WTC11 (cell line): Measurements from ENCODE around the gene TAF7. TPM values are rescaled to one million over a fixed set of nuclear protein-coding genes. Genes with fewer than 3 reads are reported as not detected.

Source experiments
- ATAC-seq: fragments of 200-7000 bp; cut with Tn5 transposase; 2 replicates; pipeline ENCODE4 v1.10.0; 2021; ENCODE audit warnings: mild to moderate bottlenecking, moderate library complexity
- CTCF ChIA-PET: fragments of 300-600 bp; sonication (Branson Sonifier 250); formaldehyde crosslinking; loops from one replicate; lab custom pipeline; 2021; ENCODE audit warnings: antibody characterized with exemption; lab: Charles Lee
- POLR2A ChIA-PET: fragments of 350-600 bp; sonication (Branson Sonifier 250); formaldehyde crosslinking; loops from one replicate; lab custom pipeline; 2021; ENCODE audit warnings: antibody characterized with exemption; lab: Charles Lee
- DNase-seq: peaks from one replicate; pipeline ENCODE4 v3.0.0; 2021; ENCODE audit warnings: low spot score
- H3K27ac Mint-ChIP-seq: 2 replicates; pipeline ENCODE4 v1.8.0; 2021; ENCODE audit warnings: mixed read lengths
- H3K27me3 Mint-ChIP-seq: 2 replicates; pipeline ENCODE4 v1.8.0; 2021; ENCODE audit warnings: low read depth, mild to moderate bottlenecking, moderate library complexity, mixed read lengths
- H3K36me3 Mint-ChIP-seq: 2 replicates; pipeline ENCODE4 v1.8.0; 2021; ENCODE audit warnings: mixed read lengths
- H3K4me1 Mint-ChIP-seq: 2 replicates; pipeline ENCODE4 v1.8.0; 2022; ENCODE audit warnings: mixed read lengths
- H3K4me3 Mint-ChIP-seq: 2 replicates; pipeline ENCODE4 v1.8.0; 2021; ENCODE audit warnings: mild to moderate bottlenecking, moderate library complexity, mixed read lengths
- H3K9me3 Mint-ChIP-seq: 2 replicates; pipeline ENCODE4 v1.8.0; 2021; ENCODE audit warnings: mixed read lengths
- CREB1 ChIP-seq: sonication (generic); formaldehyde crosslinking; IDR thresholded peaks from 2 replicates; pipeline ENCODE4 v1.8.0; 2023; ENCODE audit warnings: mild to moderate bottlenecking, missing genetic modification reagents
- ETV6 ChIP-seq: sonication (generic); formaldehyde crosslinking; IDR thresholded peaks from 2 replicates; pipeline ENCODE4 v1.8.1; 2022; ENCODE audit warnings: mild to moderate bottlenecking, missing genetic modification reagents
- IRF2 ChIP-seq: sonication (generic); formaldehyde crosslinking; IDR thresholded peaks from 2 replicates; pipeline ENCODE4 v1.8.0; 2022; ENCODE audit warnings: low read depth, missing genetic modification reagents, borderline replicate concordance
- KAT7 ChIP-seq: sonication (generic); formaldehyde crosslinking; IDR thresholded peaks from 2 replicates; pipeline ENCODE4 v1.8.1; 2023; ENCODE audit warnings: missing genetic modification reagents, mild to moderate bottlenecking, borderline replicate concordance
- MYBL2 ChIP-seq: sonication (generic); formaldehyde crosslinking; IDR thresholded peaks from 2 replicates; pipeline ENCODE4 v1.8.1; 2023; ENCODE audit warnings: mild to moderate bottlenecking, moderate library complexity, missing genetic modification reagents
- NFATC4 ChIP-seq: fragments of 250-450 bp; sonication (Bioruptor Pico); IDR thresholded peaks from 2 replicates; pipeline ENCODE4 v1.9.0; 2021; ENCODE audit warnings: mild to moderate bottlenecking
- NFYB ChIP-seq: sonication (generic); formaldehyde crosslinking; conservative IDR thresholded peaks from 2 replicates; pipeline ENCODE4 v1.8.0; 2022; ENCODE audit warnings: low read depth, missing genetic modification reagents
- RELA ChIP-seq: sonication (generic); formaldehyde crosslinking; IDR thresholded peaks from 2 replicates; pipeline ENCODE4 v1.8.1; 2022; ENCODE audit warnings: missing genetic modification reagents, mild to moderate bottlenecking, borderline replicate concordance
- RORB ChIP-seq: fragments of 250-450 bp; sonication (Bioruptor Pico); IDR thresholded peaks from 2 replicates; pipeline ENCODE4 v1.9.0; 2021; ENCODE audit warnings: mild to moderate bottlenecking
- SP1 ChIP-seq: sonication (generic); formaldehyde crosslinking; conservative IDR thresholded peaks from 2 replicates; pipeline ENCODE4 v1.8.1; 2022; ENCODE audit warnings: missing genetic modification reagents
- TEAD4 ChIP-seq: sonication (generic); formaldehyde crosslinking; IDR thresholded peaks from 2 replicates; pipeline ENCODE4 v1.8.0; 2022; ENCODE audit warnings: mild to moderate bottlenecking, missing genetic modification reagents
- ZNF138 ChIP-seq: sonication (generic); formaldehyde crosslinking; conservative IDR thresholded peaks from 2 replicates; pipeline ENCODE4 v1.8.1; 2022; ENCODE audit warnings: mild to moderate bottlenecking, moderate library complexity, missing genetic modification reagents
- ZNF219 ChIP-seq: sonication (generic); formaldehyde crosslinking; IDR thresholded peaks from 2 replicates; pipeline ENCODE4 v1.8.0; 2023; ENCODE audit warnings: missing genetic modification reagents, mild to moderate bottlenecking, borderline replicate concordance
- ZNF263 ChIP-seq: sonication (generic); formaldehyde crosslinking; IDR thresholded peaks from 2 replicates; pipeline ENCODE4 v1.8.1; 2022; ENCODE audit warnings: low read depth, mild to moderate bottlenecking, moderate library complexity, missing genetic modification reagents
- ZNF396 ChIP-seq: fragments of 250-450 bp; sonication (Bioruptor Pico); IDR thresholded peaks from 2 replicates; pipeline ENCODE4 v1.8.0; 2021; ENCODE audit warnings: mild to moderate bottlenecking, moderate library complexity, borderline replicate concordance
- total RNA-seq: library from RNA; stranded (reverse); gene quantifications from 3 replicates; pipeline ENCODE4 v1.2.3, GENCODE V29; 2021
- TF ChIP-seq, protein P1 (sequence below): sonication (generic); formaldehyde crosslinking; conservative IDR thresholded peaks from 2 replicates; pipeline ENCODE4 v1.8.1; 2023; ENCODE audit warnings: mild to moderate bottlenecking, low read depth, missing genetic modification reagents, moderate library complexity
- TF ChIP-seq, protein P2 (sequence below): fragments of 250-450 bp; sonication (Bioruptor Pico); IDR thresholded peaks from 2 replicates; pipeline ENCODE4 v1.9.0; 2021; ENCODE audit warnings: mild to moderate bottlenecking
- TF ChIP-seq, protein P3 (sequence below): sonication (generic); formaldehyde crosslinking; IDR thresholded peaks from 2 replicates; pipeline ENCODE4 v1.8.1; 2023; ENCODE audit warnings: mild to moderate bottlenecking, missing genetic modification reagents, moderate library complexity
- TF ChIP-seq, protein P4 (sequence below): fragments of 250-450 bp; sonication (Bioruptor Pico); IDR thresholded peaks from 2 replicates; pipeline ENCODE4 v1.9.0; 2021; ENCODE audit warnings: moderate library complexity, mild to moderate bottlenecking, inconsistent platforms, borderline replicate concordance
- TF ChIP-seq, protein P5 (sequence below): sonication (generic); formaldehyde crosslinking; IDR thresholded peaks from 2 replicates; pipeline ENCODE4 v1.8.1; 2022; ENCODE audit warnings: missing genetic modification reagents, borderline replicate concordance

The TAF7 gene
- total RNA-seq, 1 experiment from 2014 or later, result 96.2 TPM

DNA sequence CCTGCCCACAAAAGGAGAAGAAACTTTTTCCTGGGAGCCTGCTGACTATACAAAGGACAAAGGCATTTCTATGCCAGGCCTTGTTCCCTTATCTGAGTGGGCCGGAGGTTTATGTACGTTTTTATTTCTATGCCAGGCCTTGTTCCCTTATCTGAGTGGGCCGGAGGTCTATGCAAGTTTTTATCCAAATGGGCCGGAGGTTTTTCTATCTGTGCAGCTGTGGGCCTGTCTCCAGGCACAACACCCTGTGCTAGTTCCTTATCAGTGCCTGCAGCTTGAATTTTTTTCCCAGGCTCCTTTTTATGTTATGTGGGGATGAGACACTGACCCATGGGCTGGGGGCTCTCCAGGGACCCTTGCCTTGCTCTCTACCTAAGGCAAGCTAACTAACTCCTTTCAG, 22.2 kb downstream of the TAF7 start:
- Mint-ChIP-seq H3K27ac (no peak overlapping the region), H3K36me3 (no peaks in the 10 kb centered on the region), H3K27me3 (no peaks in the 10 kb centered on the region), H3K4me1 (no peaks in the 10 kb centered on the region), H3K4me3 (no peak overlapping the region), H3K9me3 (peaks cover 3% of the 10 kb centered on the region; the same call in 1 of the 2 replicates)
- TF ChIP-seq, protein P1, sequence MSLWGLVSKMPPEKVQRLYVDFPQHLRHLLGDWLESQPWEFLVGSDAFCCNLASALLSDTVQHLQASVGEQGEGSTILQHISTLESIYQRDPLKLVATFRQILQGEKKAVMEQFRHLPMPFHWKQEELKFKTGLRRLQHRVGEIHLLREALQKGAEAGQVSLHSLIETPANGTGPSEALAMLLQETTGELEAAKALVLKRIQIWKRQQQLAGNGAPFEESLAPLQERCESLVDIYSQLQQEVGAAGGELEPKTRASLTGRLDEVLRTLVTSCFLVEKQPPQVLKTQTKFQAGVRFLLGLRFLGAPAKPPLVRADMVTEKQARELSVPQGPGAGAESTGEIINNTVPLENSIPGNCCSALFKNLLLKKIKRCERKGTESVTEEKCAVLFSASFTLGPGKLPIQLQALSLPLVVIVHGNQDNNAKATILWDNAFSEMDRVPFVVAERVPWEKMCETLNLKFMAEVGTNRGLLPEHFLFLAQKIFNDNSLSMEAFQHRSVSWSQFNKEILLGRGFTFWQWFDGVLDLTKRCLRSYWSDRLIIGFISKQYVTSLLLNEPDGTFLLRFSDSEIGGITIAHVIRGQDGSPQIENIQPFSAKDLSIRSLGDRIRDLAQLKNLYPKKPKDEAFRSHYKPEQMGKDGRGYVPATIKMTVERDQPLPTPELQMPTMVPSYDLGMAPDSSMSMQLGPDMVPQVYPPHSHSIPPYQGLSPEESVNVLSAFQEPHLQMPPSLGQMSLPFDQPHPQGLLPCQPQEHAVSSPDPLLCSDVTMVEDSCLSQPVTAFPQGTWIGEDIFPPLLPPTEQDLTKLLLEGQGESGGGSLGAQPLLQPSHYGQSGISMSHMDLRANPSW (CRISPR knock-in tag), result no peak
- TF ChIP-seq MYBL2 (CRISPR knock-in tag) (no peak), ZNF396 (CRISPR knock-in tag) (no peak), KAT7 (CRISPR knock-in tag) (no peak), ZNF138 (CRISPR knock-in tag) (no peak), CREB1 (CRISPR knock-in tag) (no peak), NFATC4 (CRISPR knock-in tag) (no peak), IRF2 (CRISPR knock-in tag) (no peak), SP1 (CRISPR knock-in tag) (no peak), RORB (CRISPR knock-in tag) (no peak), ZNF263 (CRISPR knock-in tag) (no peak), ZNF219 (CRISPR knock-in tag) (no peak), TEAD4 (CRISPR knock-in tag) (no peak), ETV6 (CRISPR knock-in tag) (no peak), NFYB (CRISPR knock-in tag) (no peak), RELA (CRISPR knock-in tag) (no peak)
- TF ChIP-seq, protein P2, sequence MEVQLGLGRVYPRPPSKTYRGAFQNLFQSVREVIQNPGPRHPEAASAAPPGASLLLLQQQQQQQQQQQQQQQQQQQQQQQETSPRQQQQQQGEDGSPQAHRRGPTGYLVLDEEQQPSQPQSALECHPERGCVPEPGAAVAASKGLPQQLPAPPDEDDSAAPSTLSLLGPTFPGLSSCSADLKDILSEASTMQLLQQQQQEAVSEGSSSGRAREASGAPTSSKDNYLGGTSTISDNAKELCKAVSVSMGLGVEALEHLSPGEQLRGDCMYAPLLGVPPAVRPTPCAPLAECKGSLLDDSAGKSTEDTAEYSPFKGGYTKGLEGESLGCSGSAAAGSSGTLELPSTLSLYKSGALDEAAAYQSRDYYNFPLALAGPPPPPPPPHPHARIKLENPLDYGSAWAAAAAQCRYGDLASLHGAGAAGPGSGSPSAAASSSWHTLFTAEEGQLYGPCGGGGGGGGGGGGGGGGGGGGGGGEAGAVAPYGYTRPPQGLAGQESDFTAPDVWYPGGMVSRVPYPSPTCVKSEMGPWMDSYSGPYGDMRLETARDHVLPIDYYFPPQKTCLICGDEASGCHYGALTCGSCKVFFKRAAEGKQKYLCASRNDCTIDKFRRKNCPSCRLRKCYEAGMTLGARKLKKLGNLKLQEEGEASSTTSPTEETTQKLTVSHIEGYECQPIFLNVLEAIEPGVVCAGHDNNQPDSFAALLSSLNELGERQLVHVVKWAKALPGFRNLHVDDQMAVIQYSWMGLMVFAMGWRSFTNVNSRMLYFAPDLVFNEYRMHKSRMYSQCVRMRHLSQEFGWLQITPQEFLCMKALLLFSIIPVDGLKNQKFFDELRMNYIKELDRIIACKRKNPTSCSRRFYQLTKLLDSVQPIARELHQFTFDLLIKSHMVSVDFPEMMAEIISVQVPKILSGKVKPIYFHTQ (CRISPR knock-in tag), result no peak
- TF ChIP-seq, protein P3, sequence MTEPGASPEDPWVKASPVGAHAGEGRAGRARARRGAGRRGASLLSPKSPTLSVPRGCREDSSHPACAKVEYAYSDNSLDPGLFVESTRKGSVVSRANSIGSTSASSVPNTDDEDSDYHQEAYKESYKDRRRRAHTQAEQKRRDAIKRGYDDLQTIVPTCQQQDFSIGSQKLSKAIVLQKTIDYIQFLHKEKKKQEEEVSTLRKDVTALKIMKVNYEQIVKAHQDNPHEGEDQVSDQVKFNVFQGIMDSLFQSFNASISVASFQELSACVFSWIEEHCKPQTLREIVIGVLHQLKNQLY, result no peak
- TF ChIP-seq, protein P4, sequence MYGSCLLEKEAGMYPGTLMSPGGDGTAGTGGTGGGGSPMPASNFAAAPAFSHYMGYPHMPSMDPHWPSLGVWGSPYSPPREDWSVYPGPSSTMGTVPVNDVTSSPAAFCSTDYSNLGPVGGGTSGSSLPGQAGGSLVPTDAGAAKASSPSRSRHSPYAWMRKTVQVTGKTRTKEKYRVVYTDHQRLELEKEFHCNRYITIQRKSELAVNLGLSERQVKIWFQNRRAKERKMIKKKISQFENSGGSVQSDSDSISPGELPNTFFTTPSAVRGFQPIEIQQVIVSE (CRISPR knock-in tag), result no peak
- TF ChIP-seq, protein P5, sequence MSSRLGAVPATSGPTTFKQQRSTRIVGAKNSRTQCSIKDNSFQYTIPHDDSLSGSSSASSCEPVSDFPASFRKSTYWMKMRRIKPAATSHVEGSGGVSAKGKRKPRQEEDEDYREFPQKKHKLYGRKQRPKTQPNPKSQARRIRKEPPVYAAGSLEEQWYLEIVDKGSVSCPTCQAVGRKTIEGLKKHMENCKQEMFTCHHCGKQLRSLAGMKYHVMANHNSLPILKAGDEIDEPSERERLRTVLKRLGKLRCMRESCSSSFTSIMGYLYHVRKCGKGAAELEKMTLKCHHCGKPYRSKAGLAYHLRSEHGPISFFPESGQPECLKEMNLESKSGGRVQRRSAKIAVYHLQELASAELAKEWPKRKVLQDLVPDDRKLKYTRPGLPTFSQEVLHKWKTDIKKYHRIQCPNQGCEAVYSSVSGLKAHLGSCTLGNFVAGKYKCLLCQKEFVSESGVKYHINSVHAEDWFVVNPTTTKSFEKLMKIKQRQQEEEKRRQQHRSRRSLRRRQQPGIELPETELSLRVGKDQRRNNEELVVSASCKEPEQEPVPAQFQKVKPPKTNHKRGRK (CRISPR knock-in tag), result no peak
- no peak for DNase-seq
- ATAC-seq, result no peak
- CTCF ChIA-PET, result interaction anchor here (1.0 kb wide), 1 partner anchor 75 kb away, joined by 3 read pairs; the partner anchor contains the start of gene PCDHB14
- POLR2A ChIA-PET, result no interaction called here
